GM19372 (cell line): ENCODE data around the gene PLSCR3.
A peak's percentile ranks its signal among the peaks of the same experiment; 100 is the strongest.

Experiments used
- ATAC-seq: cut with Tn5 transposase; IDR thresholded peaks from one replicate; pipeline ENCODE4 v1.9.1; 2021; ENCODE audit warnings: mild to moderate bottlenecking, low read depth, moderate library complexity; ENCODE audit not compliant: unreplicated experiment

Gene PLSCR3

DNA sequence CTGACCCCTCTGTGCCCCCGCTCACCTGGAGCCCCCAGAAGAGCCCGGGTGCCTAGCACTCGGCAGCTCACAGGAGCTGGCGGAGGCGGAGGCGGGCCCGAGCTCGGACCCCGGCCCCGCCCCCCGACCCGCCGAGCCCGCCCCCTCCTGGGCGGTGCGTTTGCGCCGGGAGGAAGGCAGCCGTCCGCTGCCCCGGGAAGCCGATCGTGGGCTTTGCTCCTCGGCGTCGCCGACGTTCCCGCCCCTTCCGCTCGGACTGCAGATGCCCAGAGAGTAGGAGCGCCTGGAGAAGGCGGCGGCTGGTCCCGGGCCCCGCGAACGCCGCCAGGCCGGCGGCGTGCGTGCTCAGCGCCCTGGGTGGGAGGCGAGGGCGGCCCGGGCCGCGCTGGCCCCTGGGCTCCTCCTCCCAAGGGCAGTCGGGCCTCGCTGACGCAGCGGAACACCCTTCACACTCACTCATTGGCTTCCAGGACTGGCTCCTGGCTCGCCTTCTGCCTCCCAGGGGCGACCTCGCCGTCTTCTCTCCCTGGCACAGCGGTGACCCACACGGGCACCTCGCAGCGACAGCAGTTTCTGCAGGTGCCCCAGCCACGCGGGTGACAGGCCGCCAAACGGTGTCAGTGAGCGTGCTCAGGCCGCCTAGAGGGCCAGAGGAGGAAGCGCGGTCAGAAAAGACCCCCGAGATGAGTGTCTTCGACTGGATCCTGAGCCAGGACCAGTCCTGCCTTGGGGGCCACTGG, at the start of gene PLSCR3:
Gene PLSCR3, minus strand, starts transcription at position 74 of the 740 bp plus-strand sequence. CDS start 415 bp downstream, outside the sequence.
- ATAC-seq = peak; percentile 78

DNA sequence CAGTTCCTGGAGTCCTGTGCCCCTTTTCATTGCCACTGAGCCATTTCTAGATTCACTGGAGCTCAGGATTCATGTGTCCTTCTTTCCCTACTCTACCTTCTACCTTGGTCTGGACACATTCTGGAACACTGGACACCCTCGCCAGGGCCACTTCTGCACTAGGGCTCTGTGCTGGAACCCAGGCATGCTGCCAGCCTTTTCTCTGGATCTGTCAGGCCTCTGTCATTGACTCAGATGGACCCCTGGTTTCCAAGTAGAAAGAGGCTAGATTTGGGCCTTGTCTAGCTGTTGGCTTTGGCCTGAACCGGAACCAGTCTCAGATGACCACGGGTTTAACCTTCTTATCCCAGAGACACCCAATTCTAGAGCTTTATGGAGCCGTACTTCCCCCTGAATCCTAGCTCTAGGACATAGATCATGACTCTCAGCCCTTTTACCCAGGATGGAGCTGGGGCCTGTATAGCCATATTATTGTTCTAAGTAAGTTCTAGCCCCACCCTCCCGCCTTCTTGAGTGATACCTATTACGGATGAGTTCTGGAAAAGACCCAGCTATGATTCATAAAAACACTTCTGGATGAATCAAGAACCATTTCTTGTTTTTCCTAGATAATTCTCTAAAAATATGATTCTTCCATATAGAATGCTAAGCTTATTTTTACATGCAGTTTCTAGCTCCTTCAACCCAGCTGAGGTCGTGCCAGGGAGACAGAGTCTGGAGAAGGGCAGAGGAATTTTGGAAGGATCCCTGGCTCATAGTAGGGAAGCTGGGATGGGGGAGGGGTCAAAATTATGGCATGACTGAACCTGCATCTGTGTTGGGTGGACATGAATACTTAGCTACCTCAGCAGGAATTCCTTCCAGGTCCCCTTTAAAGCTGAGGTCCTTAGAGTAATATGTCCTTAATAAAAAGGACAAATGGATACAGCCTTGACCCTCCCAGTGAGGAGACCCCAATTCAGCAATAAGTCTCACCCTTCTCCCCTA, 49.5 kb upstream of the PLSCR3 start:
- ATAC-seq = no peak

DNA sequence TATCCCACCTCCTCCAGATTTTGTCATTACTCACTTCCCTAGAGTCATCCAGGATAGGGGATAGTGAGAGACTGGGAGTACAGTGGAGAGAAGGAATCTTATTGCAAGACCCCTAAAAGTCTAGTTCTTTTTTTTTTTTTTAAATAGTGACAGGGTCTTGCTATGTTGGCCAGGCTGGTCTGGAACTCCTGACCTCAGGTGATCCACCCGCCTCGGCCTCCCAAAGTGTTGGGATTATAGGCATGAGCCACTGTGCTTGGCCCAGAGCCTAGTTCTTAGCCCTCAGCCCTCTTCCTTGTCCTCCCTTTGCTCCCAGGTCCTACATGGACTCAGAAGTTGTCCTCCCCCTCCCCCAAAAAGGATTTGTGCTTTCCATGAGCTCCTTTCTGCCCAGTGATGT, 47.8 kb upstream of the PLSCR3 start:
- no peak for ATAC-seq

DNA sequence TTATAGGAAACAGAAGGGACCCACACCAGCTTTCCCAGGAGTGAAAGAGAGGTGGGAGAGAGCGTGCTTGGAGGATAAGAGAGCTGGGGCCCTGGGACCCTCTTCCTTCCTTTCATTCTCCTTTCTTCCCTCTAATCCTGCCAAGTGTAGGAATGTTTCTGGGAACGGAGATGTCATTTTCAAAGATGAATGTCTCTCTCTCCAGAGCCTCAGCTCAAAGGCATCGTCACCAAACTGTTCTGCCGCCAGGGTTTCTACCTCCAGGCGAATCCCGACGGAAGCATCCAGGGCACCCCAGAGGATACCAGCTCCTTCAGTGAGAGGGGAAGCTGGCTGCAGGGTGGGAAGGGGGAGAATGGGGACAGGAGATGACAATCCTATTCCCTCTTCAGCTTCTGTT, 46.9 kb upstream of the PLSCR3 start:
- no peak for ATAC-seq

DNA sequence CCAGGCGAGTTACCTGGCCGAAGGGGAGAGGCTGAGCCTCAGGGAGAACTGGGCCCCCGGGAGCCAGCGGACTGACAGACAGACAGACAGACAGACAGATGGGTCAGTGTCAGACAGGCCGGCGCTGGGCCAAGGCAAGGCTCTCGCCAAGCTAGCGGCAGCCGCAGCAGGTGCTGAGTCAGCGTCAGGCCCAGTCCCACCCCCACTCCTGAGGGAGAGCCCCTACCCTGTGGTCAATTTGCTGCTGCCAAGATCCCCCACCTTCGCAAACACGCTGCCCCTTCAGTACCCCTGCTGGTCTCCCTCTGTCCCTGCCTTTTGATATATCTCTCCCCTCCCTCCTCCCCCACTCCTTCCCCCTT, 46.5 kb upstream of the PLSCR3 start:
- no peak for ATAC-seq

DNA sequence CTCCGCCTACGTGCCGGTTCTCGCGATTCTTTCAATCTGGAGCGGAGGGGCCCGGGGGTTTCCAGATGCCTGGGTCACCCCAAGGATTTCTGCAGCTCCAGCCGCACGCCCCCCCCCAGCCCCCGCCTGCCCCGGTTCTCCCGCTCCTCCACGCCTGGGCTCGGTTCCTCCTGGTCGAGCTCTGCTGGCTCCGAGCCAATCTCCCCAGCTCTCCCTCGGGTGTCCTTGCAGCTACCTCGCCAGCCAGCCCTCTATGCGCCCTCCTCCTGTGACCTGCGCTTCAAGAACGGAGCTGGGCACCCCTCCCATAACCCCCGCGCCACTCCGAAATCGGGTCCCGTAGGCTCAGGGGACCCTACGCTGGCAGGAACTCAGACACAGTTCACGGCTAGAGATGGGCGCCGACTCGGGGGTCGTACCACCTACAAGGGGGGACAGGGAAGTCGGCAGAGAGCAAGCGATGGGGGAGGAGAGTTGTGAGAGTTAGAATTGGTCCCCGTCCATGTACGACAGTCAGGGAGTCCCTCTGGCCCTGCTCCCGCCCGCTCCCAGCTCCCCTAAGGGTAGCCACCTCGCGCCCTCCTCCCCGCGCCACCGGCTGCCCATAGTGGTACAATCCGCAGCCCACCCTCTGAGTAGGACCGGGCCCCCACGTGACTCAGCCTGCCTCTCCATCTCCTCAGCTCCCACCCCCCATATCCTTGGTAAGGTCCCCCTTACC, 45.9 kb upstream of the PLSCR3 start:
- no peak for ATAC-seq

DNA sequence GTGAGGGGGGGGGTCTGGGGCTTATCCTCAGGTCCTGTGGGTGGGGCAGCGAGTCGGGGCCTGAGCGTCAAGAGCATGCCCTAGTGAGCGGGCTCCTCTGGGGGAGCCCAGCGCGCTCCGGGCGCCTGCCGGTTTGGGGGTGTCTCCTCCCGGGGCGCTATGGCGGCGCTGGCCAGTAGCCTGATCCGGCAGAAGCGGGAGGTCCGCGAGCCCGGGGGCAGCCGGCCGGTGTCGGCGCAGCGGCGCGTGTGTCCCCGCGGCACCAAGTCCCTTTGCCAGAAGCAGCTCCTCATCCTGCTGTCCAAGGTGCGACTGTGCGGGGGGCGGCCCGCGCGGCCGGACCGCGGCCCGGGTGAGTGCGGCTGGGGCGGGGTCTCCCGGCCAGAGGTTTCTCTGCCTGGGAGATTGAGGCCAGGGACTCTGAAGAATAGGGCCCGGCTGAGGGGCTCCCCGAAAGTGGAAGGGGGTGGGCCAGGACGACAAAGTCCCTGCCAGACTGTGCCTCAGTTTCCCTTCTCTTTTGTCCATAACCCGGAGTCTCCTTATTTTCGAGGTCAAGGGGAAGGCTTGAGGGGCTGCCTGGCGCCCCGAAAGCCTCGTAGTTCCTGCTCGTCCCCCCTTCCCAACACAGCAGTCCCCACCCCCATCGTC, 45.3 kb upstream of the PLSCR3 start, which contains the start of gene FGF11:
Gene FGF11, plus strand, starts transcription at position 51 of the 651 bp plus-strand sequence. Its CDS starts 109 bp downstream, at position 160.
- ATAC-seq = no peak

DNA sequence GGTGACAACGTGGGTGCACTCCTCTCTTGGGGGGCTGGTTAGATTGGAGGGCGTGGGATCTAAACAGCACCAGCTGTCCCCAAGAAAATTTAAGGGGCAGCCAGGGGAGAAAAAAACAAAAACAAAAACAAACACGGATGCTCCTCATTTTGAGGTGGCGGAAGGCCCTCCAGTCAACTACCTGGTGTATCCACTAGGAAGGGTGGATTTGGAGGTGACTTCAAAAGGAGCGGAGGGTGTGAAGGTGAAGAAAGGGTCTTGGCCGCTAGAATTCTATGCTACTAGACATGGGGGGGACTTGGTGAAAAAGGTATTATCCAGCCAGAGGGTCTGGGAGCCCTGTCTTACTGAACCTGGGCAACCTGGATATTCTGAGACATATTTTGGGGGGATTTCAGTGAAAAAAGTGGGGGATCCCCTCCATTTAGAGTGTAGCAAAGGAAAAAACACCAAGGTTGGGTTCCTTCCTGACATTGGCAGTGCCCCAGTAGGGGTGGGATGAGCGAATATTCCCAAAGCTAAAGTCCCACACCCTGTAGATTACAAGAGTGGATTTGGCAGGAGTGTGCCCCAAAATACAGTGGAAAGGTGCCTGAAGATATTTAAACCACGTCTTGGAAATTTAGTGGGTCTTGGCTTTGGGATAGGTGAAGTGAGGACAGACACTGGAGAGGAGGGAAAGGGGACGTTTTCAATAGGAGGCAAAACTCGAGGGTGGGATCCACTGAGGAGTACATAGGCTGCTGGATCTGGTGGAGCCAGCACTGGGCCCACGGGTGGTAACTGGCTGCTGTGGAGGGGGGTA, 44.5 kb upstream of the PLSCR3 start:
- no peak for ATAC-seq

DNA sequence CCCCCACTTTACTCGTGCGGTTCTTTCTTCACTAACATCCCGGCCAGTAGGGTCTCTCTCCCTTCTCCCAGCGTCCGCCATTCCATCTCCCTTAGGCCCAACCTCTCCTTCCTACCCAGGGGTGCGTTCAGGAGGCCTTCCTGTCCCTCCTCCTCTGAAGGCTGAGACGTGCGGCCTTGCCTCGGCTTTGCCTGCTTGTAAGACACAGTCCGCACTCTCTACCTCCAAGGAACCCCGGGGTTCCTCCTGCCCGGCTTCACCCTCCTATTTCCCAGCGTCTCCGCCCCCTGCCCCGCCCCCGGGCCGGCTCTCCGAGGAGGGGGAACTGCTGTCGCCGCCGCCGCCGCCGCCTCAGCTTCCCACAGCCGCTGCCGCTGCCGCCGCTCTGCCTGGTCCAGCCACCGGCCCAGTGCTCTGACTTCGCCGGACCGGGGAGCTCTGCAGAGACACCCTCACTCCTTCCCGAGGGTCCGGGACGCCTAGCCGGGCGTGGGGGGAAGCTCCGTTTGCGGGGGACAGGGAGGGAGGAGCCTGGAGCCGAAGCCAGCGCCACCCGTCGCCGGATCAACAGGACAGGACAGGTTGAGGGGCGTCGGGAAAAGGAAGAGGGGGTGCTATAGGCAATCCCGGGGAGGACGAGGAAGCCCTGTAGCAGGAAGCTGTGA, 43.8 kb upstream of the PLSCR3 start:
- ATAC-seq = no peak

DNA sequence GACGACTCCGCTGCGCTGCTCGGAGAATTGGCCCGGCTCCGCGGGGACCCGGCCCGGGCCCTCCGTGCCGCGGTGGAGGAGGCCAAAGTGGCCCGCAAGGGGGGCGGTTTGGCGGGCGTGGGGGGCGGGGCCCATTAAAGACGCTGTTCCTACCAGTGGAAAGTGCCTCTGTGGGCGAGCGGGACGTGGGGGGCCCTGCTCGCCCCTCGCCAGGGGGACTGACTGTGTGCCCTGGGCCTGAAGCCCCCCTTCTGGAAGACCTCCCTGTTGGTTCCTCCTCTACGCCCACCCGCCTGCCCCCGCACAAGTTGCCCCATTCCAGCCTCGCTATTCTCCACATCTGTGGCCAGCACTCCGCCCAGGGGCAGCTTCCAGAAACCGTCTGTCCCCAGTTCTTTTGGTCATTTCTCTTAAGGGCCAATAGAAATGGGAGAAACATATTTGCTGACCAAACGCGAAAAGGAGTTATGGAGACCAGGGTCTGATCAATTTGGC, 43.1 kb upstream of the PLSCR3 start:
- no peak for ATAC-seq

DNA sequence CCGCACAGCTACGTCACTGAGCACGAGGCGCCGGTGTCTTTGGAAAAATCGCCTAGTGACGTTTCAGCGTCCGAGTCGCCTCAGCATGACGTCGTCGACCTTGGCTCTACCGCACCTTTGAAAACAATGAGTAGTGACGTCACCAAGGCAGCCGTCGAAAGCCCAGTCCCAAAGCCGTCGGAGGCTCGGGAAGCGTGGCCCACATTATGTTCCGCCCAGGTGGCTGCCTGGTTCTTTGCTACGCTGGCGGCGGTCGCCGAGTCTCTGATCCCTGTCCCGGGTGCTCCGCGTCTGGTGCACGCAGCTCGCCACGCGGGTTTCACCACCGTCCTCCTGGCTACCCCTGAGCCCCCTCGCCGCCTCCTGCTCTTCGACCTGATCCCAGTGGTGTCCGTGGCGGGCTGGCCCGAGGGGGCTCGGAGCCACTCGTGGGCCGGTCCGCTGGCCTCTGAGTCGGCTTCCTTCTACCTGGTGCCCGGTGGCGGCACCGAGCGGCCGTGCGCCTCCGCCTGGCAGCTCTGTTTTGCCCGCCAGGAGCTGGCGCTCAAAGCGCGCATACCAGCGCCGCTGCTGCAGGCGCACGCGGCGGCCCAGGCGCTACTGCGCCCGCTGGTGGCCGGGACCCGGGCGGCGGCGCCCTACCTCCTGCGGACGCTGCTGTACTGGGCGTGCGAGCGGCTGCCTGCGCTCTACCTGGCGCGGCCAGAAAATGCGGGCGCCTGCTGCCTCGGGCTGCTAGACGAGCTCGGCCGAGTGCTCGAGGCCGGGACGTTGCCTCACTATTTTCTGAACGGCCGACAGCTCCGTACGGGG, 42.4 kb upstream of the PLSCR3 start:
- no peak for ATAC-seq

DNA sequence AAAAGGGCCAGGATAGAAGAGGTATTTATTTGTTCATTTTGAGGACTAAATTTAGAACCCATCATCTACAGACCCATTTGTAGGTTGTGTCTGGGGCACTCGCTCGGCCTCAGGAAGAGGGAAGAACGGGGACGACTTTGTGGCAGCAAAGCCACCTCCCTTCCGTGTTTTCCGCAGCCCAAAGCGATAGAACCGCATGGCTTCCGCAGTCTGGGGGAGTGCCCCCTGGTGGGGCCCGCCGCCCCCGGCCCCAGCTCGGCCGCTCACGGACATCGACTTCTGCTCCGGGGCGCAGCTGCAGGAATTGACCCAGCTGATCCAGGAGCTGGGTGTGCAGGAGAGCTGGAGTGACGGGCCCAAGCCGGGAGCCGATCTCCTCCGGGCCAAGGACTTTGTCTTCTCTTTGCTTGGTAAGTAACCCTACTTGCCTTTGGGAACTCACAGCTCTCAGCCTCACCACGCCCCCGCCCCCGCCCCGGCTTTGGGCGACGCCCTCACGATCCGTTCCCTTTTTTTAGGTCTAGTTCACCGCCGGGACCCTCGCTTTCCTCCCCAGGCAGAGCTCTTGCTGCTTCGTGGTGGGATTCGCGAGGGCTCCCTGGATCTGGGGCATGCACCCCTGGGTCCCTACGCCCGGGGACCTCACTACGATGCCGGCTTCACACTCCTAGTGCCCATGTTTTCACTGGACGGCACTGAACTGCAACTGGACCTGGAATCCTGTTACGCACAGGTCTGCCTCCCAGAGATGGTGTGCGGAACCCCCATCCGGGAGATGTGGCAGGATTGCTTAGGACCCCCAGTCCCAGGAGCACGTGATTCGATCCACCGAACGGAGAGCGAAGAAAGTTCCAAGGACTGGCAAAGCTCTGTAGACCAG, 41.6 kb upstream of the PLSCR3 start:
- ATAC-seq = peak; percentile 3

DNA sequence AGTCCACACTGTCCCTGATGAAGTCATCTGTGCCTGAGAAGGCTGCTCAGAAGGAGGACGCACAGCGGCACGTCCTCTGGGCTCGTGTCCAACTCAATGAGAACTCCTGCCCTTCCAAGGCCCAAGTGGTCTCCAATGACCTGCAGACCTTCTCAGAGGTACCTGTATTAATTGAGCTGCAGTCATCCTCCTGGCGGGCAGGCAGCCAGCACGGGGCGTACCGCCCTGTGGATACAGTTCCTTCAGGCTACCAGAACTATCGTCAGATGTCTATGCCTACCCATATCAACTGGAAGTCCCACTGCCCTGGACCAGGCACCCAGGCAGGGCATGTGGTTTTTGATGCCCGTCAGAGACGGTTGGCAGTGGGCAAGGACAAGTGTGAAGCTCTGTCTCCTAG, 38.0 kb upstream of the PLSCR3 start:
- ATAC-seq = no peak

DNA sequence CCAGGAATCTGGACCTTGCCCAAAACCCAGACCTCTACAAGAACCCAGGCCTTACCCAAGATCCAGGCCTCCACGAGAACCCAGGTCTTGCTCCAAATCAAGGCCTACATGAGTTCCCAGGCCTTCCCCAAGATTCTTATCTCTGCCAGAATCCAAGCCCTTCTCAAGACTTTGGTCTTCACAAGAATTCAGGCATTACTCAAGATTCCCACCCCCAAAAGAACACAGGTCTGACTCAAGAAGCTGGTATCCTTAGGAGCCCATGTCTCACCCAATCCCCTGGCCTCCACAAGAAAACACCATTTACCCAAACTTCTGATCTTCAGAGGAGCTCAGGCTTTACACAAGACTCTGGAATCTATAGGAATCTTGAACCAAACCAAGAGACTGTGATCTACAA, 36.9 kb upstream of the PLSCR3 start:
- no peak for ATAC-seq

DNA sequence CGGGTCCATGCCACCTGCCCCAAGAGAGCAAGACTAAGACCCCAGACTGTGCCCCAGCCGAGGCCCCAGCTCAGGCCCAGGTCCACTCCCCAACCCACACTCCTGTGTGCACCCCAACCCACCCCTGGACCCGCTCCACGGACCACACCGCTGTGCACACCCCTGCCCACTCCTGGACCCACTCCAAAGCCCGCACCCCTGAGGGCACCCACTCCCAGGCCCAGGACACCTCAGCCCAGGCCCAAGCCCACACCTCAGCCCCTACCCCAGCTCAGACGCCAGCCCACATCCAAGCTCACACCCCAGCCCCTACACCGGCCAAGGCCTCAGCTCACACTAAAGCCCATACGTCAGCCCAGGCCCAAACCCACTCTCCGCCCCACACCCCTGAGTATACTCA, 35.4 kb upstream of the PLSCR3 start:
- no peak for ATAC-seq

DNA sequence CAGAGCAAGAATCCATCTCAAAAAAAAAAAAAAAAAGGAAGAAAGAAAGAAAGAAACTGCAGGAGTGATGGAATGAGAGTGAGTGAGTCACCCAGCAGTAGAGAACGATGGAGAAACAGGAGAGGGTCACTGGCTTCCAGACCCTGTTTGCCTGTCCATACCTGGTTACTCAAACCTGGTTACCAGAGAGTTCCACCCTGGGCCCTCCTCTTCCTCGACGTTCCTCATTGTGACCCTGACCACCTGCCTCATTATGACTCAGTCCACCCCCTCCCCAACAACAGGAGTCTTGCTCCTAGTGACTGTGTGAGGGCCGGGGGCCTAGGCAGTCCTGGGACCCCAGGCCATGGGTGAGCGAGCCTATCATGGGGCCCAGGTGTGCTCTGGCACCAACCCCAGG, 34.2 kb upstream of the PLSCR3 start, which contains the start of gene SPEM3:
Gene SPEM3, plus strand, starts transcription at position 301 of the 400 bp plus-strand sequence. Its CDS starts 46 bp downstream, at position 347.
- ATAC-seq = no peak

DNA sequence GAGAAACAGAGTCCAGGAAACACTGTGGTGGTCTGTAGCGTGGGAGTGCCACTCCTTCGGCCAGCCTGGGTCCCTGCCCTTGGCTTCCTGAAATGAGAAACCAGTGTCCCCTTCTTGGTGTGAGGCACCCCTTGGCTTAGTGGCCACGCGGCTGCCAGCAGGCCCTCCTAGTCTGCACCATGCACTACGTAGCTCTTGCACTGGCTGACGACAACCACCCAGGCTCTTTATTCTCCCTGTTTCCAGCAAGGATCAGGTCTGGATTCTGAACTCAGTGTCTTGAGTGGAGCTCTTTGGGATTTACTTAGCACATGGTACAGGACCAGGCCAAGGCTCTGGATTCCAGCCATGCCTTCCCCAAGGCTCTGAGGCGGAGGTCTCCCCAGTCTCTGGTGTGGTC, 33.2 kb upstream of the PLSCR3 start:
- ATAC-seq = no peak
